HepG2 (cell line): ENCODE results near the gene WDR54. TPM values are rescaled to one million over a fixed set of nuclear protein-coding genes. Genes with fewer than 3 reads are reported as not detected.
A peak's percentile ranks its signal among the peaks of the same experiment; 100 is the strongest.

Experiments
- AHR ChIP-seq: IDR thresholded peaks from 2 replicates; pipeline ENCODE4 v1.6.1; 2018; ENCODE audit warnings: missing genetic modification reagents, missing compliant biosample characterization
- ATF4 ChIP-seq, 2 experiments: fragments of 450-650 bp in 1 of 2; sonication (generic) in 1 of 2; formaldehyde crosslinking; IDR thresholded peaks; 2 replicates each; pipeline versions ENCODE4 v1.5.0 to v1.8.0; 2020 to 2022; ENCODE audit warnings: mild to moderate bottlenecking in 1 of 2, missing genetic modification reagents in 1 of 2
- ESRRA ChIP-seq: sonication (generic); formaldehyde crosslinking; IDR thresholded peaks from 2 replicates; pipeline ENCODE4 v1.5.1; 2020; ENCODE audit warnings: mild to moderate bottlenecking, low read depth, missing genetic modification reagents
- IKZF5 ChIP-seq: IDR thresholded peaks from 2 replicates; pipeline ENCODE4 v1.6.1; 2018; ENCODE audit warnings: missing genetic modification reagents, mild to moderate bottlenecking, missing compliant biosample characterization
- JARID2 ChIP-seq: sonication (generic); formaldehyde crosslinking; IDR thresholded peaks from 2 replicates; pipeline ENCODE4 v1.8.1; 2023; ENCODE audit warnings: missing genetic modification reagents, inconsistent platforms; ENCODE audit not compliant: insufficient replicate concordance
- JUN ChIP-seq: sonication (generic); formaldehyde crosslinking; IDR thresholded peaks from 2 replicates; pipeline ENCODE4 v1.4.0; 2020; ENCODE audit warnings: mild to moderate bottlenecking, missing genetic modification reagents
- KIAA2018 ChIP-seq: sonication (generic); formaldehyde crosslinking; IDR thresholded peaks from 2 replicates; pipeline ENCODE4 v1.5.0; 2020; ENCODE audit warnings: mild to moderate bottlenecking, missing genetic modification reagents, borderline replicate concordance
- LCORL ChIP-seq, 2 experiments: fragments of 450-650 bp in 1 of 2; sonication (generic) in 1 of 2; formaldehyde crosslinking in 1 of 2; IDR thresholded peaks; 2 replicates each; pipeline versions ENCODE4 v1.5.0 to v1.6.1; 2017 to 2020; ENCODE audit warnings: antibody characterized with exemption in 1 of 2, missing genetic modification reagents in 1 of 2
- NCOA1 ChIP-seq: sonication (generic); formaldehyde crosslinking; IDR thresholded peaks from 2 replicates; pipeline ENCODE4 v1.9.0; 2021; ENCODE audit warnings: missing genetic modification reagents
- RBM39 ChIP-seq: fragments of 200-400 bp; formaldehyde crosslinking; IDR thresholded peaks from one replicate; pipeline ENCODE4 v1.6.1; 2018; ENCODE audit warnings: antibody characterized with exemption, mild to moderate bottlenecking, low read depth, low read length; ENCODE audit not compliant: poor library complexity, severe bottlenecking
- ZNF24 ChIP-seq: fragments of 450-650 bp; IDR thresholded peaks from 2 replicates; pipeline ENCODE4 v1.6.1; 2017; ENCODE audit warnings: antibody characterized with exemption, mild to moderate bottlenecking
- ZNF331 ChIP-seq: sonication (generic); formaldehyde crosslinking; IDR thresholded peaks from 2 replicates; pipeline ENCODE4 v1.4.0; 2020; ENCODE audit warnings: missing genetic modification reagents
- ZNF615 ChIP-seq: sonication (generic); formaldehyde crosslinking; IDR thresholded peaks from 2 replicates; pipeline ENCODE4 v1.5.0; 2020; ENCODE audit warnings: mild to moderate bottlenecking, missing genetic modification reagents, borderline replicate concordance
- ZNF878 ChIP-seq: sonication (generic); formaldehyde crosslinking; IDR thresholded peaks from 2 replicates; pipeline ENCODE4 v1.8.1; 2023; ENCODE audit warnings: mild to moderate bottlenecking, missing genetic modification reagents, moderate library complexity
- ZSCAN5A ChIP-seq: sonication (generic); formaldehyde crosslinking; IDR thresholded peaks from 2 replicates; pipeline ENCODE4 v1.8.0; 2022; ENCODE audit warnings: mild to moderate bottlenecking, missing genetic modification reagents, borderline replicate concordance
- polyA plus RNA-seq, 8 experiments: library from polyadenylated mRNA; depleted of rRNA in 3 of 8; stranded (reverse) in 7 of 8; unstranded in 1 of 8; fragments of >200 nt; fragmentation: Illumina TruSeq in 4 of 8; extraction: Trizol in 4 of 8; gene quantifications; 2 replicates each; pipeline versions ENCODE4 v1.2.1 to v1.2.3, GENCODE V29; 2011 to 2016; ENCODE audit warnings: low read depth in 4 of 8, missing spikeins in 1 of 8, mixed read lengths in 1 of 8; ENCODE audit not compliant: insufficient read depth in 1 of 8
- total RNA-seq, 5 experiments: library from RNA; depleted of rRNA; stranded (reverse); fragments of >200 nt; fragmentation: Illumina TruSeq; extraction: Trizol; gene quantifications; 2 replicates each; pipeline ENCODE4 v1.2.3, GENCODE V29; 2016; ENCODE audit warnings: low read depth in 1 of 5

WDR54 gene
- total and polyA plus RNA-seq, 2 of the 13 experiments (the other 11 are each of a cell fraction or from before 2014, with no cell fraction given): 2.0 to 17.3 TPM

- no peak for TF ChIP-seq KIAA2018 (CRISPR knock-in tag)
- TF ChIP-seq ESRRA (CRISPR knock-in tag): no peak
- TF ChIP-seq ZNF878 (CRISPR knock-in tag): no peak
- peak; percentile 13 for TF ChIP-seq RBM39
- TF ChIP-seq ZNF24: no peak
- no peak for TF ChIP-seq ZNF331
- no peak for TF ChIP-seq JARID2
- no peak; the same call in 1 of the 2 replicates for TF ChIP-seq JUN
- TF ChIP-seq ZSCAN5A (CRISPR knock-in tag): no peak
- TF ChIP-seq NCOA1 (CRISPR knock-in tag): no peak
- TF ChIP-seq ZNF615 (CRISPR knock-in tag): 0 out of 2 replicates have a peak, but pooled peaks have one; percentile 30
- no peak for TF ChIP-seq LCORL (IDR thresholded peaks at IDR 0.05)
- peak; percentile 8; the same call in 1 of the 2 replicates for TF ChIP-seq LCORL (CRISPR knock-in tag; IDR thresholded peaks at IDR 0.05)
- TF ChIP-seq ATF4 (CRISPR knock-in tag; IDR thresholded peaks at IDR 0.05): no peak
- TF ChIP-seq IKZF5 (CRISPR knock-in tag): peak; percentile 24; the same call in 1 of the 2 replicates
- no peak for TF ChIP-seq AHR
Measured at GRCh38 chr2:74458132-74458937, 36.8 kb downstream of the WDR54 start, which contains the start of gene WBP1 (continued).
